IMR-90 (cell line): Measurements from ENCODE around the gene RBMS3. TPM values are rescaled to one million over a fixed set of nuclear protein-coding genes. Genes with fewer than 3 reads are reported as not detected.

Source experiments
- ATAC-seq: fragments of 200-7000 bp; cut with Tn5 transposase; 2 replicates; pipeline ENCODE4 v1.9.1; 2020; ENCODE audit warnings: low read depth, mild to moderate bottlenecking, moderate library complexity
- BruUV-seq: library from RNA; stranded (reverse); fragments of 400-500 nt; replicated peaks from 2 replicates; lab custom pipeline; 2021; lab: Mats Ljungman, UMichigan
- CTCF ChIA-PET: fragments of 300-600 bp; formaldehyde crosslinking; extraction: SDS; loops from one replicate; lab custom pipeline; 2021; ENCODE audit warnings: antibody characterized with exemption; lab: Yijun Ruan, JAX
- POLR2A ChIA-PET: fragments of 300-600 bp; sonication (Branson Sonifier 250); formaldehyde crosslinking; loops from one replicate; lab custom pipeline; 2022; ENCODE audit warnings: antibody characterized with exemption; ENCODE audit not compliant: unreplicated experiment; lab: Charles Lee
- DNase-seq: peaks from one replicate; pipeline ENCODE4 v3.0.0; 2013
- H2AFZ ChIP-seq: replicated peaks from 2 replicates; pipeline ENCODE3; 2013; ENCODE audit warnings: low read length, mild to moderate bottlenecking; ENCODE audit not compliant: poor library complexity
- H2AK5ac ChIP-seq: 2 replicates; pipeline ENCODE4 v1.6.1; 2013; ENCODE audit warnings: low read depth, low read length, inconsistent platforms
- H2AK9ac ChIP-seq: replicated peaks from 2 replicates; pipeline ENCODE3; 2013; ENCODE audit warnings: mild to moderate bottlenecking, low read depth, low read length, moderate library complexity; ENCODE audit not compliant: poor library complexity
- H2BK120ac ChIP-seq: 2 replicates; pipeline ENCODE4 v1.6.1; 2013; ENCODE audit warnings: low read depth, low read length, inconsistent platforms
- H2BK15ac ChIP-seq: 3 replicates; pipeline ENCODE4 v1.6.1; 2013; ENCODE audit warnings: low read depth, low read length, inconsistent platforms
- H2BK20ac ChIP-seq: 2 replicates; pipeline ENCODE4 v1.6.1; 2013; ENCODE audit warnings: low read depth, mild to moderate bottlenecking, inconsistent platforms, low read length, moderate library complexity
- H2BK5ac ChIP-seq: 2 replicates; pipeline ENCODE4 v1.6.1; 2013; ENCODE audit warnings: mild to moderate bottlenecking, low read depth, low read length, inconsistent platforms; ENCODE audit not compliant: poor library complexity, severe bottlenecking
- H3K14ac ChIP-seq: replicated peaks from 2 replicates; pipeline ENCODE4 v1.6.1; 2013; ENCODE audit warnings: low read depth, low read length, inconsistent platforms
- H3K18ac ChIP-seq: 2 replicates; pipeline ENCODE4 v1.6.1; 2013; ENCODE audit warnings: low read depth, low read length, control low read depth
- H3K23ac ChIP-seq: 2 replicates; pipeline ENCODE4 v1.6.1; 2013; ENCODE audit warnings: low read depth, low read length, inconsistent platforms
- H3K27ac ChIP-seq: 2 replicates; pipeline ENCODE4 v1.5.1; 2013; ENCODE audit warnings: mild to moderate bottlenecking, control low read depth, low read length; ENCODE audit not compliant: insufficient read depth
- H3K27me3 ChIP-seq: 2 replicates; pipeline ENCODE4 v1.6.1; 2013; ENCODE audit warnings: low read length; ENCODE audit not compliant: control insufficient read depth, insufficient read depth
- H3K36me3 ChIP-seq: 2 replicates; pipeline ENCODE4 v1.6.1; 2013; ENCODE audit warnings: low read length, mixed read lengths; ENCODE audit not compliant: control insufficient read depth, insufficient read depth
- H3K4ac ChIP-seq: 2 replicates; pipeline ENCODE4 v1.6.1; 2013; ENCODE audit warnings: low read depth, low read length, inconsistent platforms
- H3K4me1 ChIP-seq: 2 replicates; pipeline ENCODE4 v1.6.1; 2013; ENCODE audit warnings: low read length, mixed read lengths; ENCODE audit not compliant: control insufficient read depth, insufficient read depth
- H3K4me2 ChIP-seq: 2 replicates; pipeline ENCODE4 v1.6.1; 2013; ENCODE audit warnings: low read depth, mild to moderate bottlenecking, control low read depth, low read length, moderate library complexity
- H3K4me3 ChIP-seq: 2 replicates; pipeline ENCODE4 v1.5.1; 2013; ENCODE audit warnings: low read depth, mild to moderate bottlenecking, control low read depth, low read length, moderate library complexity; ENCODE audit not compliant: insufficient read depth
- H3K56ac ChIP-seq: 2 replicates; pipeline ENCODE4 v1.6.1; 2013; ENCODE audit warnings: low read length, inconsistent platforms; ENCODE audit not compliant: insufficient read depth; ENCODE audit errors: extremely low read depth
- H3K79me1 ChIP-seq, 2 experiments: 2 replicates each; pipeline ENCODE4 v1.6.1; 2013; ENCODE audit warnings: low read length in 2 of 2, inconsistent platforms in 1 of 2, low read depth in 1 of 2
- H3K9ac ChIP-seq: 2 replicates; pipeline ENCODE4 v1.6.1; 2013; ENCODE audit warnings: low read depth, low read length, control low read depth
- H3K9me1 ChIP-seq: 2 replicates; pipeline ENCODE4 v1.6.1; 2013; ENCODE audit warnings: low read length, inconsistent platforms; ENCODE audit not compliant: insufficient read depth
- H3K9me3 ChIP-seq: 2 replicates; pipeline ENCODE4 v1.6.1; 2013; ENCODE audit warnings: low read length; ENCODE audit not compliant: control insufficient read depth, insufficient read depth
- H4K20me1 ChIP-seq: 2 replicates; pipeline ENCODE4 v1.6.1; 2013; ENCODE audit warnings: low read length, inconsistent platforms; ENCODE audit not compliant: insufficient read depth
- H4K5ac ChIP-seq: 2 replicates; pipeline ENCODE4 v1.6.1; 2013; ENCODE audit warnings: mild to moderate bottlenecking, low read depth, low read length, control low read depth
- H4K8ac ChIP-seq, 2 experiments: 2 replicates each; pipeline ENCODE4 v1.6.1; 2013; ENCODE audit warnings: low read depth in 2 of 2, low read length in 2 of 2, control low read depth in 1 of 2, inconsistent platforms in 1 of 2
- H4K91ac ChIP-seq: 2 replicates; pipeline ENCODE4 v1.6.1; 2013; ENCODE audit warnings: low read depth, low read length, inconsistent platforms; ENCODE audit not compliant: insufficient read depth
- BHLHE40 ChIP-seq: fragments of 150-350 bp; IDR thresholded peaks from 2 replicates; pipeline ENCODE4 v1.6.1; 2016; ENCODE audit warnings: mild to moderate bottlenecking, low read depth, low read length
- CEBPB ChIP-seq: IDR thresholded peaks from 2 replicates; pipeline ENCODE4 v1.6.1; 2012; ENCODE audit warnings: low read depth, low read length, improper control_type of control experiment
- CHD1 ChIP-seq: IDR thresholded peaks from 2 replicates; pipeline ENCODE4 v1.6.1; 2012; ENCODE audit warnings: low read depth, low read length, improper control_type of control experiment
- FOS ChIP-seq: fragments of 150-350 bp; IDR thresholded peaks from 2 replicates; pipeline ENCODE4 v1.6.1; 2016; ENCODE audit warnings: low read depth, low read length
- MAFK ChIP-seq: IDR thresholded peaks from 2 replicates; pipeline ENCODE4 v1.6.1; 2012; ENCODE audit warnings: low read depth, low read length, improper control_type of control experiment
- MAZ ChIP-seq: IDR thresholded peaks from 2 replicates; pipeline ENCODE4 v1.6.1; 2012; ENCODE audit warnings: low read depth, mild to moderate bottlenecking, low read length, improper control_type of control experiment, moderate library complexity, borderline replicate concordance
- MXI1 ChIP-seq: IDR thresholded peaks from 2 replicates; pipeline ENCODE4 v1.6.1; 2012; ENCODE audit warnings: low read depth, mild to moderate bottlenecking, low read length, moderate library complexity, borderline replicate concordance
- NFE2L2 ChIP-seq: fragments of 150-350 bp; IDR thresholded peaks from 2 replicates; pipeline ENCODE4 v1.6.1; 2016; ENCODE audit warnings: low read depth, mild to moderate bottlenecking, low read length
- POLR2A ChIP-seq: IDR thresholded peaks from 2 replicates; pipeline ENCODE4 v1.6.1; 2012; ENCODE audit warnings: mild to moderate bottlenecking, low read depth, low read length
- RAD21 ChIP-seq: IDR thresholded peaks from 2 replicates; pipeline ENCODE4 v1.6.1; 2012; ENCODE audit warnings: low read length, improper control_type of control experiment
- RCOR1 ChIP-seq: IDR thresholded peaks from 2 replicates; pipeline ENCODE4 v1.6.1; 2012; ENCODE audit warnings: mild to moderate bottlenecking, low read length, improper control_type of control experiment; ENCODE audit not compliant: insufficient replicate concordance
- SMC3 ChIP-seq: fragments of 150-350 bp; IDR thresholded peaks from 2 replicates; pipeline ENCODE4 v1.6.1; 2016; ENCODE audit warnings: low read depth, mild to moderate bottlenecking, antibody characterized with exemption, low read length, moderate library complexity
- WGBS, 2 experiments: methylation state at CpG; one replicate each; pipeline versions ENCODE4 v1.1.5 to v1.1.7; 2013; ENCODE audit warnings: missing lambda C conversion rate in 2 of 2; ENCODE audit not compliant: insufficient read length in 1 of 2; ENCODE audit errors: extremely low coverage in 2 of 2; 5-methylcytosine and 5-hydroxymethylcytosine counted together
- dilution Hi-C: fragments of 300-500 bp; cut with HindIII; formaldehyde crosslinking; loops from one replicate; pipeline ENCODE4 v1.14.3; 2018; ENCODE audit warnings: low sequenced_read_pairs; ENCODE audit not compliant: unreplicated experiment
- in situ Hi-C: fragments of 300-500 bp; cut with MboI; formaldehyde crosslinking; loops from 3 replicates; pipeline ENCODE4 v1.14.3; 2019; ENCODE audit warnings: low sequenced_read_pairs, inconsistent platforms, mixed read lengths
- intact Hi-C: fragments of 100-400 bp; cut with micrococcal nuclease; formaldehyde crosslinking; loops from 2 replicates; pipeline ENCODE4 v1.10.0; 2022
- polyA plus RNA-seq, 3 experiments: library from polyadenylated mRNA; depleted of rRNA; stranded (reverse); fragments of >200 nt; gene quantifications; 2 replicates each; pipeline ENCODE4 v1.2.3, GENCODE V29; 2012; ENCODE audit warnings: low replicate concordance in 1 of 3
- total RNA-seq: library from RNA; depleted of rRNA; stranded (reverse); fragments of >200 nt; gene quantifications from 2 replicates; pipeline ENCODE4 v1.2.3, GENCODE V29; 2012
- TF ChIP-seq, protein P1 (sequence below): fragments of 150-350 bp; IDR thresholded peaks from 2 replicates; pipeline ENCODE4 v1.6.1; 2016; ENCODE audit warnings: low read depth, mild to moderate bottlenecking, low read length, moderate library complexity, borderline replicate concordance
- TF ChIP-seq, protein P2 (sequence below): fragments of 150-350 bp; IDR thresholded peaks from 2 replicates; pipeline ENCODE4 v1.6.1; 2017; ENCODE audit warnings: mild to moderate bottlenecking, antibody characterized with exemption, low read length, low read depth
- TF ChIP-seq, protein P3 (sequence below): conservative IDR thresholded peaks from 2 replicates; pipeline ENCODE4 v1.5.1; 2012; ENCODE audit warnings: mild to moderate bottlenecking, low read depth, low read length, improper control_type of control experiment

Gene RBMS3
- total and polyA plus RNA-seq, 2 of the 4 experiments (the other 2 are of a cell fraction), result 15.2 to 127 TPM

DNA sequence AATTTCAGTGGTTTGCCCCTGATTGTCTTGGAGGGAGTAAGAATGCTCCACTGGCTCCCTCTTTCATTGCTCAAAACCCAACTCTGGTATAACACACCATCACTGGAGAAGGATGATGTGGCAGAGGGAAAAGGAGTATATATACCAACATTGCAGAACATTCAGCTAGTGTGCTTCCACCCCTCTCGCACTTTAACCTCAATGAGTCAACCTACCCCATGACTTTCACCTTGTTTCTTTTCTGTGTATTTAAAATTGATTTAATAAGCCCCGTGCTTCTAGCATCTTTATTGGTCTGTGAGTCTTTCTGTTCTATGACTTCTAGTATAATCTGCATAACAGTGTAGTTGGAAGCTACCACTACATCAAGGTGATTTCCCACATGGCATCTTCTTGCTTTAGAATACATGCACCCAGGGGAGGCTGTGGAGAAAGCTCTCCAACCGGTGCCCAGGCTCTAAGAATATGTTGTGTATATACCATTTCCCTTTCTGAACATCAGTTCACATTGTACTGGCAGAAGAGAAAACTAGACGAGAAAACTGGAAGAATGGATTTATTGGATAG lies 730.4 kb downstream of the RBMS3 start:
- CTCF ChIA-PET, result interaction anchor here (0.6 to 2.1 kb wide), 3 partner anchors 8 to 918 kb away, joined by 3 to 6 read pairs (median 3); no protein-coding TSS in a partner anchor
- POLR2A ChIA-PET, result no interaction called here

More for the DNA sequence above, 730.4 kb downstream of the RBMS3 start:
- no peak overlapping the region for H2BK120ac ChIP-seq
- no peak overlapping the region for H3K4me3 ChIP-seq
- H2AFZ ChIP-seq, result no peak overlapping the region
- no peak overlapping the region for H4K5ac ChIP-seq
- dilution Hi-C loops (no loop called here), intact Hi-C loops (loop anchor here (5.0 kb wide), 1 partner anchor 729 kb away; the partner anchor contains the start of gene RBMS3), in situ Hi-C loops (no loop called here)
- no peak overlapping the region for H3K18ac ChIP-seq
- H2BK5ac ChIP-seq, result no peak overlapping the region
- no peak overlapping the region for H4K8ac ChIP-seq
- TF ChIP-seq RAD21 (no peak), CHD1 (no peak), MAZ (no peak), BHLHE40 (no peak), POLR2A (no peak), NFE2L2 (no peak), CEBPB (no peak), MAFK (no peak), RCOR1 (no peak), SMC3 (no peak), FOS (no peak), MXI1 (no peak)
- TF ChIP-seq, protein P1, sequence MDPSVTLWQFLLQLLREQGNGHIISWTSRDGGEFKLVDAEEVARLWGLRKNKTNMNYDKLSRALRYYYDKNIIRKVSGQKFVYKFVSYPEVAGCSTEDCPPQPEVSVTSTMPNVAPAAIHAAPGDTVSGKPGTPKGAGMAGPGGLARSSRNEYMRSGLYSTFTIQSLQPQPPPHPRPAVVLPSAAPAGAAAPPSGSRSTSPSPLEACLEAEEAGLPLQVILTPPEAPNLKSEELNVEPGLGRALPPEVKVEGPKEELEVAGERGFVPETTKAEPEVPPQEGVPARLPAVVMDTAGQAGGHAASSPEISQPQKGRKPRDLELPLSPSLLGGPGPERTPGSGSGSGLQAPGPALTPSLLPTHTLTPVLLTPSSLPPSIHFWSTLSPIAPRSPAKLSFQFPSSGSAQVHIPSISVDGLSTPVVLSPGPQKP, result no peak
- TF ChIP-seq, protein P2, sequence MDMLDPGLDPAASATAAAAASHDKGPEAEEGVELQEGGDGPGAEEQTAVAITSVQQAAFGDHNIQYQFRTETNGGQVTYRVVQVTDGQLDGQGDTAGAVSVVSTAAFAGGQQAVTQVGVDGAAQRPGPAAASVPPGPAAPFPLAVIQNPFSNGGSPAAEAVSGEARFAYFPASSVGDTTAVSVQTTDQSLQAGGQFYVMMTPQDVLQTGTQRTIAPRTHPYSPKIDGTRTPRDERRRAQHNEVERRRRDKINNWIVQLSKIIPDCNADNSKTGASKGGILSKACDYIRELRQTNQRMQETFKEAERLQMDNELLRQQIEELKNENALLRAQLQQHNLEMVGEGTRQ, result no peak
- TF ChIP-seq, protein P3, sequence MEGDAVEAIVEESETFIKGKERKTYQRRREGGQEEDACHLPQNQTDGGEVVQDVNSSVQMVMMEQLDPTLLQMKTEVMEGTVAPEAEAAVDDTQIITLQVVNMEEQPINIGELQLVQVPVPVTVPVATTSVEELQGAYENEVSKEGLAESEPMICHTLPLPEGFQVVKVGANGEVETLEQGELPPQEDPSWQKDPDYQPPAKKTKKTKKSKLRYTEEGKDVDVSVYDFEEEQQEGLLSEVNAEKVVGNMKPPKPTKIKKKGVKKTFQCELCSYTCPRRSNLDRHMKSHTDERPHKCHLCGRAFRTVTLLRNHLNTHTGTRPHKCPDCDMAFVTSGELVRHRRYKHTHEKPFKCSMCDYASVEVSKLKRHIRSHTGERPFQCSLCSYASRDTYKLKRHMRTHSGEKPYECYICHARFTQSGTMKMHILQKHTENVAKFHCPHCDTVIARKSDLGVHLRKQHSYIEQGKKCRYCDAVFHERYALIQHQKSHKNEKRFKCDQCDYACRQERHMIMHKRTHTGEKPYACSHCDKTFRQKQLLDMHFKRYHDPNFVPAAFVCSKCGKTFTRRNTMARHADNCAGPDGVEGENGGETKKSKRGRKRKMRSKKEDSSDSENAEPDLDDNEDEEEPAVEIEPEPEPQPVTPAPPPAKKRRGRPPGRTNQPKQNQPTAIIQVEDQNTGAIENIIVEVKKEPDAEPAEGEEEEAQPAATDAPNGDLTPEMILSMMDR, result no peak
- no peak overlapping the region for H2AK5ac ChIP-seq
- no peak overlapping the region for H2BK20ac ChIP-seq
- H2AK9ac ChIP-seq, result no peak overlapping the region
- H3K27me3 ChIP-seq, result no peaks in the 10 kb centered on the region
- no peaks in the 10 kb centered on the region; the same call in 1 of the 2 replicates for H3K4me1 ChIP-seq
- H3K9ac ChIP-seq, result no peak overlapping the region
- H3K14ac ChIP-seq, result no peak overlapping the region
- no peak overlapping the region for H2BK15ac ChIP-seq
- no peak for DNase-seq
- no peak for ATAC-seq
- H3K56ac ChIP-seq, result no peak overlapping the region
- H3K9me1 ChIP-seq, result no peaks in the 10 kb centered on the region; the same call in 1 of the 2 replicates
- BruUV-seq, result no TSS peak
- no peaks in the 10 kb centered on the region for H3K36me3 ChIP-seq
- no peak overlapping the region for H3K23ac ChIP-seq
- H4K91ac ChIP-seq, result no peak overlapping the region
- H3K4me2 ChIP-seq, result no peak overlapping the region
- H3K9me3 ChIP-seq, result peaks cover 2% of the 10 kb centered on the region; the same call in 1 of the 2 replicates
- no peaks in the 10 kb centered on the region for H4K20me1 ChIP-seq
- H3K27ac ChIP-seq, result no peak overlapping the region
- WGBS, 2 experiments, result no CpG with 5 or more reads among the region's 4 CpGs
- H3K4ac ChIP-seq, result no peak overlapping the region
- H3K79me1 ChIP-seq, result no peaks in the 10 kb centered on the region
